HepG2 (cell line): ENCODE results near the gene S100A6. TPM values are rescaled to one million over a fixed set of nuclear protein-coding genes. Genes with fewer than 3 reads are reported as not detected.

ENCODE experiments used
- ATAC-seq: fragments of 200-7000 bp; cut with Tn5 transposase; 3 replicates; pipeline ENCODE4 v1.9.1; 2020; ENCODE audit warnings: mild to moderate bottlenecking, moderate library complexity
- BruUV-seq: library from RNA; stranded (reverse); fragments of 400-500 nt; replicated peaks from 2 replicates; lab custom pipeline; 2021; lab: Mats Ljungman, UMichigan
- CTCF ChIA-PET: fragments of 300-600 bp; formaldehyde crosslinking; extraction: SDS; loops from one replicate; lab custom pipeline; 2021; ENCODE audit warnings: low total read pairs, inconsistent platforms, low intra/inter-chr PET ratio; lab: Yijun Ruan, JAX
- POLR2A ChIA-PET: fragments of 350-600 bp; sonication (Branson Sonifier 250); formaldehyde crosslinking; loops from one replicate; lab custom pipeline; 2020; ENCODE audit warnings: antibody characterized with exemption, inconsistent platforms; lab: Yijun Ruan, JAX
- DNase-seq: peaks from one replicate; pipeline ENCODE4 v3.0.0-alpha.2; 2015; ENCODE audit warnings: low spot score
- FAIRE-seq: peaks from 3 replicates; lab custom pipeline; 2011; peaks lifted over from hg19 to GRCh38; lab: Jason Lieb, UNC
- H2AFZ ChIP-seq: one replicate; pipeline ENCODE4 v1.6.1; 2011; ENCODE audit warnings: low read length, inconsistent platforms
- H3K27ac ChIP-seq: fragments of 300-600 bp; 3 replicates; pipeline ENCODE4 v1.8.0; 2011; ENCODE audit warnings: mixed run types, mild to moderate bottlenecking, mixed read lengths, low read length, inconsistent platforms; ENCODE audit not compliant: insufficient read depth; ENCODE audit errors: extremely low read length
- H3K27me3 ChIP-seq, 2 experiments: fragments of 200-600 bp in 1 of 2; 2 replicates in 1 of 2; 3 replicates in 1 of 2; pipeline versions ENCODE4 v1.6.0 to v1.8.0; 2011; ENCODE audit warnings: low read length in 2 of 2, mild to moderate bottlenecking in 2 of 2, moderate library complexity in 2 of 2, inconsistent platforms in 1 of 2; ENCODE audit not compliant: insufficient read depth in 2 of 2, control insufficient read depth in 1 of 2
- H3K36me3 ChIP-seq, 2 experiments: fragments of 200-600 bp in 1 of 2; replicated peaks in 1 of 2; 2 replicates in 1 of 2; 3 replicates in 1 of 2; pipeline versions ENCODE4 v1.5.1 to v1.8.0; 2011; ENCODE audit warnings: low read length in 2 of 2, inconsistent platforms in 1 of 2; ENCODE audit not compliant: insufficient read depth in 2 of 2, control insufficient read depth in 1 of 2
- H3K4me1 ChIP-seq: 2 replicates; pipeline ENCODE4 v1.5.1; 2012; ENCODE audit warnings: low read length, inconsistent platforms; ENCODE audit not compliant: insufficient read depth
- H3K4me2 ChIP-seq: 2 replicates; pipeline ENCODE4 v1.6.0; 2011; ENCODE audit warnings: low read depth, low read length, inconsistent platforms
- H3K4me3 ChIP-seq, 3 experiments: fragments of 200-600 bp in 1 of 3; sonication (generic), shearing (Covaris generic) in 1 of 3; replicated peaks in 1 of 3; 2 replicates each; pipeline ENCODE4 v1.5.1; 2011 to 2016; ENCODE audit warnings: low read length in 3 of 3, inconsistent platforms in 2 of 3, low read depth in 2 of 3, mild to moderate bottlenecking in 2 of 3, control low read depth in 1 of 3, mixed read lengths in 1 of 3; ENCODE audit not compliant: insufficient read depth in 1 of 3
- H3K79me2 ChIP-seq: one replicate; pipeline ENCODE4 v1.6.1; 2011; ENCODE audit warnings: low read length, inconsistent platforms; ENCODE audit not compliant: insufficient read depth
- H3K9ac ChIP-seq: 2 replicates; pipeline ENCODE4 v1.6.0; 2011; ENCODE audit warnings: mild to moderate bottlenecking, low read depth, low read length, inconsistent platforms; ENCODE audit not compliant: insufficient read depth
- H3K9me3 ChIP-seq: 2 replicates; pipeline ENCODE4 v1.5.1; 2012; ENCODE audit warnings: mild to moderate bottlenecking, low read length
- H4K20me1 ChIP-seq: 2 replicates; pipeline ENCODE4 v1.6.0; 2011; ENCODE audit warnings: inconsistent platforms, mild to moderate bottlenecking, low read length, moderate library complexity; ENCODE audit not compliant: insufficient read depth
- CBX5 ChIP-seq: sonication (generic); formaldehyde crosslinking; IDR thresholded peaks from 2 replicates; pipeline ENCODE4 v1.4.0; 2020; ENCODE audit warnings: missing genetic modification reagents, borderline replicate concordance
- E2F2 ChIP-seq: sonication (generic); formaldehyde crosslinking; IDR thresholded peaks from 2 replicates; pipeline ENCODE4 v1.4.0; 2020; ENCODE audit warnings: missing genetic modification reagents, borderline replicate concordance
- GABPB1 ChIP-seq: IDR thresholded peaks from 2 replicates; pipeline ENCODE4 v1.6.1; 2016; ENCODE audit warnings: mild to moderate bottlenecking, missing genetic modification reagents, moderate library complexity, missing compliant biosample characterization
- HCFC1 ChIP-seq: fragments of 150-350 bp; IDR thresholded peaks from 2 replicates; pipeline ENCODE4 v1.6.1; 2014; ENCODE audit warnings: low read depth, low read length
- HDAC1 ChIP-seq: sonication (generic); formaldehyde crosslinking; IDR thresholded peaks from 2 replicates; pipeline ENCODE4 v1.5.1; 2020; ENCODE audit warnings: mild to moderate bottlenecking, missing genetic modification reagents
- MYPOP ChIP-seq: sonication (generic); formaldehyde crosslinking; IDR thresholded peaks from 2 replicates; pipeline ENCODE4 v1.8.1; 2023; ENCODE audit warnings: mild to moderate bottlenecking, moderate library complexity, missing genetic modification reagents
- PBX2 ChIP-seq: IDR thresholded peaks from 2 replicates; pipeline ENCODE4 v1.6.1; 2016; ENCODE audit warnings: control low read depth
- PHF5A ChIP-seq: IDR thresholded peaks from one replicate; pipeline ENCODE4 v1.6.1; 2018; ENCODE audit warnings: low read depth, missing genetic modification reagents; ENCODE audit not compliant: unreplicated experiment
- PPARG ChIP-seq: conservative IDR thresholded peaks from 2 replicates; pipeline ENCODE4 v1.6.1; 2016; ENCODE audit warnings: missing biosample characterization, missing genetic modification reagents
- PRDM15 ChIP-seq: sonication (generic); formaldehyde crosslinking; IDR thresholded peaks from 2 replicates; pipeline ENCODE4 v1.4.0; 2020; ENCODE audit warnings: missing genetic modification reagents
- TEAD3 ChIP-seq: optimal IDR thresholded peaks from 2 replicates; pipeline ENCODE3; 2016; ENCODE audit warnings: borderline replicate concordance
- ZNF143 ChIP-seq: sonication (generic); formaldehyde crosslinking; IDR thresholded peaks from 2 replicates; pipeline ENCODE4 v1.4.0; 2020; ENCODE audit warnings: missing genetic modification reagents
- ZNF451 ChIP-seq: sonication (generic); formaldehyde crosslinking; IDR thresholded peaks from 2 replicates; pipeline ENCODE4 v1.5.0; 2020; ENCODE audit warnings: mild to moderate bottlenecking, missing genetic modification reagents
- ZNF567 ChIP-seq: sonication (generic); formaldehyde crosslinking; IDR thresholded peaks from 2 replicates; pipeline ENCODE4 v1.8.1; 2023; ENCODE audit warnings: mild to moderate bottlenecking, missing genetic modification reagents, borderline replicate concordance
- WGBS: methylation state at CpG from one replicate; pipeline ENCODE4 v1.1.6; 2017; ENCODE audit warnings: low lambda C conversion rate; 5-methylcytosine and 5-hydroxymethylcytosine counted together
- in situ Hi-C: cut with HindIII; loops from 2 replicates; pipeline ENCODE4 v1.10.0; 2017; ENCODE audit warnings: low pct_unique_long_range_greater_than_20kb; ENCODE audit not compliant: extremely low pct_ligation_motif_present
- intact Hi-C: fragments of 100-400 bp; cut with micrococcal nuclease; formaldehyde crosslinking; loops from one replicate; pipeline ENCODE4 v1.10.0; 2022; ENCODE audit not compliant: unreplicated experiment
- polyA plus RNA-seq, 8 experiments: library from polyadenylated mRNA; depleted of rRNA in 3 of 8; stranded (reverse) in 7 of 8; unstranded in 1 of 8; fragments of >200 nt; fragmentation: Illumina TruSeq in 4 of 8; extraction: Trizol in 4 of 8; gene quantifications; 2 replicates each; pipeline versions ENCODE4 v1.2.1 to v1.2.3, GENCODE V29; 2011 to 2016; ENCODE audit warnings: low read depth in 4 of 8, missing spikeins in 1 of 8, mixed read lengths in 1 of 8; ENCODE audit not compliant: insufficient read depth in 1 of 8
- total RNA-seq, 5 experiments: library from RNA; depleted of rRNA; stranded (reverse); fragments of >200 nt; fragmentation: Illumina TruSeq; extraction: Trizol; gene quantifications; 2 replicates each; pipeline ENCODE4 v1.2.3, GENCODE V29; 2016; ENCODE audit warnings: low read depth in 1 of 5

Gene S100A6
- total and polyA plus RNA-seq, 2 of the 13 experiments (the other 11 are each of a cell fraction or from before 2014, with no cell fraction given): 72.9 to 85.0 TPM

GRCh38 chr1:153572569-153573015 is 36.8 kb upstream of the S100A6 start:
- in situ Hi-C loops (loop anchor here (5.0 kb wide), 1 partner anchor 55 kb away; the partner anchor contains the start of genes S100A1 and S100A13), intact Hi-C loops (loop anchor here (1.0 kb wide), 3 partner anchors 55 to 196 kb away; partner anchors contain the start of gene S100A13)
- ATAC-seq (peak; percentile 87), DNase-seq (peak; percentile 72), FAIRE-seq (peak; percentile 36)
- no peaks in the 10 kb centered on the region; a peak in 1 of 5 replicates for H3K27me3 ChIP-seq
- no TSS peak for BruUV-seq
- H3K79me2 ChIP-seq: no peaks in the 10 kb centered on the region
- 6% methylated on average over 2 of the region's 3 CpGs for WGBS
- H3K27ac ChIP-seq: no peak overlapping the region
- H3K4me1 ChIP-seq: peaks cover 41% of the 10 kb centered on the region
- H2AFZ ChIP-seq: no peak overlapping the region
- no peaks in the 10 kb centered on the region for H4K20me1 ChIP-seq
- H3K9me3 ChIP-seq: no peaks in the 10 kb centered on the region
- no peak overlapping the region for H3K9ac ChIP-seq
- no peak overlapping the region for H3K4me3 ChIP-seq
- CTCF ChIA-PET: interaction anchor here (1.2 to 2.8 kb wide), 4 partner anchors 55 to 177 kb away, joined by 4 to 18 read pairs (median 6); partner anchors contain the start of genes S100A1 and S100A13
- no peak overlapping the region for H3K4me2 ChIP-seq
- POLR2A ChIA-PET: interaction anchor here (0.8 to 1.8 kb wide), 9 partner anchors 37 to 99 kb away, joined by 3 to 17 read pairs (median 4); partner anchors contain the start of genes CHTOP, S100A1, S100A13 and S100A16
- no peaks in the 10 kb centered on the region for H3K36me3 ChIP-seq
- TF ChIP-seq TEAD3 (peak; percentile 57), ZNF567 (CRISPR knock-in tag) (no peak), CBX5 (0 out of 2 replicates have a peak, but pooled peaks have one; percentile 21), PPARG (CRISPR knock-in tag) (0 out of 2 replicates have a peak, but pooled peaks have one; percentile 24), PRDM15 (CRISPR knock-in tag) (no peak), GABPB1 (CRISPR knock-in tag) (no peak), PBX2 (no peak), HDAC1 (CRISPR knock-in tag) (no peak), PHF5A (CRISPR knock-in tag) (no peak), ZNF143 (CRISPR knock-in tag) (no peak), HCFC1 (no peak), MYPOP (CRISPR knock-in tag) (peak; percentile 25; the same call in 1 of the 2 replicates), ZNF451 (CRISPR knock-in tag) (no peak), E2F2 (CRISPR knock-in tag) (no peak)
